Trophoblast cell (in vitro differentiated cells and primary cell): ENCODE measurements around the gene ASB7.
"Not testable (repeated sequence)": the region's sequence is repeated elsewhere in the genome, so short reads cannot be mapped to it uniquely, and the experiment has no call there.

Source experiments
- DNase-seq, 2 donors: peaks; one replicate each; pipeline ENCODE4 v3.0.0-alpha.2; 2016
- H2AFZ ChIP-seq: 2 replicates; pipeline ENCODE4 v1.6.1; 2013; ENCODE audit warnings: low read length, moderate library complexity, mild to moderate bottlenecking; ENCODE audit not compliant: insufficient read depth, poor library complexity
- H2AK5ac ChIP-seq: 2 replicates; pipeline ENCODE4 v1.6.1; 2013; ENCODE audit warnings: mild to moderate bottlenecking, low read length
- H2BK120ac ChIP-seq: 2 replicates; pipeline ENCODE4 v1.6.1; 2013; ENCODE audit warnings: low read length, mild to moderate bottlenecking, moderate library complexity; ENCODE audit not compliant: insufficient read depth, poor library complexity
- H2BK12ac ChIP-seq: 2 replicates; pipeline ENCODE4 v1.6.1; 2013; ENCODE audit warnings: mild to moderate bottlenecking, low read length, moderate library complexity
- H2BK5ac ChIP-seq: 2 replicates; pipeline ENCODE4 v1.6.1; 2013; ENCODE audit warnings: low read length, low read depth, moderate library complexity, mild to moderate bottlenecking; ENCODE audit not compliant: poor library complexity
- H3K14ac ChIP-seq: 2 replicates; pipeline ENCODE4 v1.6.1; 2013; ENCODE audit warnings: mild to moderate bottlenecking, low read length
- H3K18ac ChIP-seq: 2 replicates; pipeline ENCODE4 v1.6.1; 2013; ENCODE audit warnings: mild to moderate bottlenecking, low read length
- H3K23ac ChIP-seq: 2 replicates; pipeline ENCODE4 v1.6.1; 2013; ENCODE audit warnings: low read length
- H3K27ac ChIP-seq: 2 replicates; pipeline ENCODE4 v1.5.1; 2013; ENCODE audit warnings: low read depth, mild to moderate bottlenecking, inconsistent platforms, low read length, moderate library complexity
- H3K27me3 ChIP-seq: 2 replicates; pipeline ENCODE4 v1.6.1; 2013; ENCODE audit warnings: inconsistent platforms, mild to moderate bottlenecking, low read length, moderate library complexity; ENCODE audit not compliant: insufficient read depth
- H3K36me3 ChIP-seq, 2 experiments: 1 replicate in 1 of 2; 2 replicates in 1 of 2; pipeline ENCODE4 v1.6.1; 2013; ENCODE audit warnings: low read length in 2 of 2, mild to moderate bottlenecking in 2 of 2, moderate library complexity in 1 of 2; ENCODE audit not compliant: insufficient read depth in 2 of 2, control insufficient read depth in 1 of 2
- H3K4ac ChIP-seq: 2 replicates; pipeline ENCODE4 v1.6.1; 2013; ENCODE audit warnings: low read depth, mild to moderate bottlenecking, low read length, moderate library complexity
- H3K4me1 ChIP-seq, 2 experiments: 1 replicate in 1 of 2; 2 replicates in 1 of 2; pipeline ENCODE4 v1.6.1; 2013; ENCODE audit warnings: low read length in 2 of 2, mild to moderate bottlenecking in 2 of 2, moderate library complexity in 1 of 2; ENCODE audit not compliant: insufficient read depth in 2 of 2, control insufficient read depth in 1 of 2
- H3K4me2 ChIP-seq: 2 replicates; pipeline ENCODE4 v1.6.1; 2013; ENCODE audit warnings: inconsistent platforms, mild to moderate bottlenecking, low read length, moderate library complexity
- H3K4me3 ChIP-seq: 2 replicates; pipeline ENCODE4 v1.5.1; 2013; ENCODE audit warnings: mild to moderate bottlenecking, low read depth, low read length, inconsistent platforms
- H3K79me1 ChIP-seq: one replicate; pipeline ENCODE4 v1.6.1; 2013; ENCODE audit warnings: low read length
- H3K79me2 ChIP-seq: 2 replicates; pipeline ENCODE4 v1.6.1; 2013; ENCODE audit warnings: low read length, mild to moderate bottlenecking; ENCODE audit not compliant: control insufficient read depth, insufficient read depth, poor library complexity
- H3K9ac ChIP-seq: 2 replicates; pipeline ENCODE4 v1.6.1; 2013; ENCODE audit warnings: mild to moderate bottlenecking, low read length
- H3K9me3 ChIP-seq: 2 replicates; pipeline ENCODE4 v1.6.1; 2013; ENCODE audit warnings: low read depth, mild to moderate bottlenecking, control low read depth, inconsistent platforms, low read length; ENCODE audit not compliant: insufficient read depth
- H4K12ac ChIP-seq: 2 replicates; pipeline ENCODE4 v1.6.1; 2013; ENCODE audit warnings: low read depth, mild to moderate bottlenecking, low read length, moderate library complexity
- H4K8ac ChIP-seq: 2 replicates; pipeline ENCODE4 v1.6.1; 2013; ENCODE audit warnings: low read depth, mild to moderate bottlenecking, low read length, moderate library complexity
- H4K91ac ChIP-seq: one replicate; pipeline ENCODE4 v1.6.1; 2013; ENCODE audit warnings: low read depth, mild to moderate bottlenecking, low read length, moderate library complexity
- WGBS: extraction: QIAGEN DNeasy Blood & Tissue Kit; methylation state at CpG from one replicate; pipeline ENCODE4 v1.1.7; 2013; ENCODE audit warnings: missing lambda C conversion rate; ENCODE audit not compliant: insufficient read length, insufficient coverage; ENCODE audit errors: extremely low coverage; 5-methylcytosine and 5-hydroxymethylcytosine counted together

Gene ASB7

GRCh38 chr15:100671124-100671680, 68.8 kb downstream of the ASB7 start:
- no peak overlapping the region for H2BK5ac ChIP-seq
- H3K4me2 ChIP-seq = no peak overlapping the region
- no peaks in the 10 kb centered on the region for H3K79me1 ChIP-seq
- no CpG with 5 or more reads among the region's 15 CpGs for WGBS
- H3K4me3 ChIP-seq = no peak overlapping the region
- no peaks in the 10 kb centered on the region for H3K27me3 ChIP-seq
- no peak overlapping the region for H4K12ac ChIP-seq
- H4K91ac ChIP-seq = no peak overlapping the region
- no peak overlapping the region for H3K23ac ChIP-seq
- H3K79me2 ChIP-seq = no peaks in the 10 kb centered on the region
- H3K4ac ChIP-seq = no peak overlapping the region
- peaks cover 2% of the 10 kb centered on the region for H3K9me3 ChIP-seq
- H2BK120ac ChIP-seq = no peak overlapping the region
- no peak overlapping the region for H3K14ac ChIP-seq
- H3K27ac ChIP-seq = no peak overlapping the region
- H3K9ac ChIP-seq = no peak overlapping the region
- H3K4me1 ChIP-seq = no peaks in the 10 kb centered on the region
- H2AK5ac ChIP-seq = peak overlapping the region; percentile 23
- H2BK12ac ChIP-seq = peak overlapping the region; percentile 64
- H3K36me3 ChIP-seq = no peaks in the 10 kb centered on the region
- DNase-seq = no peak
- H4K8ac ChIP-seq = no peak overlapping the region
- no peak overlapping the region for H2AFZ ChIP-seq
- no peak overlapping the region for H3K18ac ChIP-seq

DNA sequence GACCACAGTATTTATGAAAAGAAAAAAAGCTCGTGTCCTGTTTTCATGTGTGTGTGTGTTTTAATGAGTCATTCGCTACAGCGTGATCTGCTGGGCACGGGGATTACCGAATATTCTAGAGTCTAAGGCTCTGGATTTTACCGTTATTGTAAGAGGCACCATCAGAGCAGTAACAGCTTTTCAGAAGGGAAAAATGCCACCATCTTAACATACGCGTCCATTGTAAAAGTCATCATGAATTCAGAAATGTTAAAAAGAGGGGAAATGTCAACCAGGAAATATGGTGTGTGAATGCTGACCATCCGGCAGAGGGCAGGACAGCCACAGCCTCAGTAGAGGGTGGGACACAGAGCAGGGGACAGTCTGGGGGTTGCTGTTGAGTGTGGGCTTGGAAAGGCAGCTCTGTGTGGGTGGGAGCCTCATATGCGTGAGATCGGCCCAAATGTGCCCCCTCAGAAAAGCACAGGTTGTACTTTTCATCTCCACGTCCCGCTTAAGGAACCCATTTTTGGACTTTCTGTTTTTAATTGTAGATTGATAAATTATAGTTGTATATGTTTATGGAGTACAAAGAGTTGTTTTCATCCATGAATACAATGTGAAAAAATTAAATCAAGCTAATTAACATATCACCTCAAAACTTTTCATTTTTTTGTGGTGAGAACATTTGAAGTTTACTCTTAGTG, 69.6 kb downstream of the ASB7 start:
- Histone ChIP-seq H4K12ac (no peak overlapping the region), H3K4me3 (no peak overlapping the region), H3K4ac (no peak overlapping the region), H4K91ac (no peak overlapping the region), H3K36me3 (no peaks in the 10 kb centered on the region), H3K9ac (no peak overlapping the region), H3K14ac (no peak overlapping the region), H3K4me1 (no peaks in the 10 kb centered on the region), H3K18ac (no peak overlapping the region), H3K23ac (no peak overlapping the region), H2BK5ac (no peak overlapping the region), H2BK12ac (no peak overlapping the region), H2AFZ (no peak overlapping the region), H3K27ac (no peak overlapping the region), H3K27me3 (no peaks in the 10 kb centered on the region), H2AK5ac (no peak overlapping the region), H2BK120ac (no peak overlapping the region), H4K8ac (no peak overlapping the region), H3K79me2 (no peaks in the 10 kb centered on the region), H3K4me2 (no peak overlapping the region), H3K9me3 (peaks cover 2% of the 10 kb centered on the region), H3K79me1 (no peaks in the 10 kb centered on the region)
- no CpG with 5 or more reads among the region's 13 CpGs for WGBS
- peak in 1 of 2 donors; percentile 61 for DNase-seq

DNA sequence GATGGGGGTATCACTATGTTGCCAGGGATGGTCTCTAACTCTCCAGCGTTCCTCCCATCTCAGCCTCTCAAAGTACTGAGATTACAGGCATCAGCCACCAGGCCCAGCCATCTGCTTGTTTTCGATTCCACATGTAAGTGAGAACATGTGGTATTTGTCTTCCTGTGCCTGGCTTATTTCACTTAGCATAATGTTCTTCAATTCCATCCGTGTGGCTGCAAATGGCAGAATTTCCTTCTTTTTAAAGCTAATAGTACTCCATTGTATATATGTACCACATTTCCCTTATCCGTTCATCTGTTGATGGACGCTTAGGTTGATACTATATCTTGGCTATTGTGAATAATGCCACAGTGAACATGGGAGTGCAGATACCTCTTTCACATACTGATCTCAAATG, 70.6 kb downstream of the ASB7 start:
- Histone ChIP-seq H3K4me3 (no peak overlapping the region), H2BK120ac (no peak overlapping the region), H3K36me3 (no peaks in the 10 kb centered on the region), H3K23ac (no peak overlapping the region), H4K12ac (no peak overlapping the region), H3K4me2 (no peak overlapping the region), H2AFZ (no peak overlapping the region), H3K79me1 (no peaks in the 10 kb centered on the region), H3K14ac (no peak overlapping the region), H3K9me3 (peaks cover 2% of the 10 kb centered on the region), H2BK12ac (no peak overlapping the region), H3K27ac (no peak overlapping the region), H3K18ac (no peak overlapping the region), H3K27me3 (no peaks in the 10 kb centered on the region), H2AK5ac (no peak overlapping the region), H4K91ac (no peak overlapping the region), H2BK5ac (no peak overlapping the region), H3K79me2 (no peaks in the 10 kb centered on the region), H3K4me1 (no peaks in the 10 kb centered on the region), H3K4ac (no peak overlapping the region), H4K8ac (no peak overlapping the region), H3K9ac (no peak overlapping the region)
- no peak for DNase-seq
- no CpG with 5 or more reads among the region's 5 CpGs for WGBS

DNA sequence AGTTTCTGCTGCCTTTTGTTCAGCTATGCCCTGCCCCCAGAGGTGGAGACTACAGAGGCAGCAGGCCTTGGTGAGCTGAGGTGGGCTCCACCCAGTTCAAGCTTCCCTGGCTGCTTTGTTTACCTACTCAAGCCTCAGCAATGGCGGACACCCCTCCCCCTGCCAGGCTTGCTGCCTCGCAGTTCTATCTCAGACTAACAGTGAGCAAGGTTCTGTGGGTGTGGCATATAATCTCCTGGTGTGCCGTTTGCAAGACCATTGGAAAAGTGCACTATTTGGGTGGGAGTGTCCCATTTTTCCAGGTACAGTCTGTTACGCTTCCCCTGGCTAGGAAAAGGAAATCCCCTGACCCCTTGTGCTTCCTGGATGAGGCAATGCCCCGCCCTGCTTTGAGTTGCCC, 76.8 kb downstream of the ASB7 start:
- not testable (repeated sequence) for H4K91ac ChIP-seq, H3K23ac ChIP-seq, H3K9ac ChIP-seq, H3K4ac ChIP-seq, H2BK120ac ChIP-seq, H4K8ac ChIP-seq, H3K79me2 ChIP-seq, H3K27me3 ChIP-seq, H2BK12ac ChIP-seq, H3K27ac ChIP-seq, H3K36me3 ChIP-seq, H3K18ac ChIP-seq, H2AK5ac ChIP-seq, H3K9me3 ChIP-seq, H2BK5ac ChIP-seq, H3K4me3 ChIP-seq, H3K4me1 ChIP-seq, H4K12ac ChIP-seq, DNase-seq, H3K79me1 ChIP-seq, H3K4me2 ChIP-seq, H2AFZ ChIP-seq, H3K14ac ChIP-seq
- no CpG with 5 or more reads among the region's 5 CpGs for WGBS
